IPS-15b (cell line): Measurements from ENCODE around the gene KASH5.

Experiments used
- H3K27me3 ChIP-seq: one replicate; pipeline ENCODE4 v1.6.1; 2013; ENCODE audit warnings: low read length; ENCODE audit not compliant: control insufficient read depth, insufficient read depth
- H3K36me3 ChIP-seq: one replicate; pipeline ENCODE4 v1.6.1; 2013; ENCODE audit warnings: low read length; ENCODE audit not compliant: control insufficient read depth, insufficient read depth
- H3K4me1 ChIP-seq: one replicate; pipeline ENCODE4 v1.6.1; 2013; ENCODE audit warnings: mild to moderate bottlenecking, low read length; ENCODE audit not compliant: control insufficient read depth, insufficient read depth
- H3K4me3 ChIP-seq: one replicate; pipeline ENCODE4 v1.5.1; 2013; ENCODE audit warnings: low read depth, low read length
- H3K9ac ChIP-seq: one replicate; pipeline ENCODE4 v1.6.1; 2013; ENCODE audit warnings: low read depth, mild to moderate bottlenecking, low read length
- H3K9me3 ChIP-seq: one replicate; pipeline ENCODE4 v1.6.1; 2013; ENCODE audit warnings: mild to moderate bottlenecking, low read length; ENCODE audit not compliant: control insufficient read depth, insufficient read depth

The KASH5 gene

DNA sequence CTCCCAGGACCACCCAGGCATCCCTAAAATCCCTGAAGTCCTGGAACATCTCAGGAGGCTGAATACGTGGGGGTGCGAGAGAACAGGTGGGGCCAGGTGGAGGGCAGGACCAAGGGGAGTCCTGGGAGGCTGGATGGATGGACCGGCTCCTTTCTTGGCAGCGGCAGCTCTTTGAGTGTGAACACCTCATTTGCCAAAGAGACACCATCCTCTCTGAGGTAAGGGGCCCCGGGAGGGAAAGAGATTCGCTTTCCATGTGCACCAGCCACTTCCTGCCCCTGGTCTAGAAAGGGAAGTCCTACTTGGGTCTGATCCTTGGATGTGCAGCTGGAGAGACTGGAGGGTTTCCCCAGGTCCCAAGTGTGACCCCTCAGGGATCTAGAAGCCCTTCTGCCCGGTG, 19.0 kb downstream of the KASH5 start:
- H3K4me1 ChIP-seq: peaks cover 12% of the 10 kb centered on the region
- no peak overlapping the region for H3K4me3 ChIP-seq
- no peaks in the 10 kb centered on the region for H3K9me3 ChIP-seq
- H3K9ac ChIP-seq: no peak overlapping the region
- H3K27me3 ChIP-seq: no peaks in the 10 kb centered on the region
- no peaks in the 10 kb centered on the region for H3K36me3 ChIP-seq

DNA sequence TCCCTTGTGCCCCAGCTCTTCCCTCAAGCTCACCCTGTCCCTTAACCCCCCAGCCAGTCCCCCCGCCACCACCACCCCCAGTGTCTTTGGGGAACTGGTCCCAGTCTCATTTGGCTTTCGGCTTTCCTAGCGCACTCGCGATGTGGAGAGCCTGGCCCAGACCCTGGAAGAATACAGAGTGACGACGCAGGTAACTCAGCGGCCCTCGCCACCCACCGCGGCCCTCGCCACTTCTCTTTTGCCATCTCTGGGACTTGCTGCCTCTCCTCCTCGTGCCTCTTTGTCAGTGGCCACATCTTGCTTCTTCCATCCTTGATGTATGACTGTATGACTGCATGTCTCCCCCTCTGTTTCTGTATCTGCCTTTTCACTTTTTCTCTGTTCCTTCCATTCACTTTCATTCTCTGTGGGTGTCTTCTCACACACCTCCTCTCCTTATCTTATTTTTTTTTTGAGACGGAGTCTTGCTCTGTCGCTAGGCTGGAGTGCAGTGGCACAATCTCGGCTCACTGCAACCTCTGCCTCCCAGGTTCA, 19.5 kb downstream of the KASH5 start:
- Histone ChIP-seq H3K36me3 (no peaks in the 10 kb centered on the region), H3K9ac (no peak overlapping the region), H3K4me3 (no peak overlapping the region), H3K4me1 (peaks cover 12% of the 10 kb centered on the region), H3K9me3 (no peaks in the 10 kb centered on the region), H3K27me3 (no peaks in the 10 kb centered on the region)

DNA sequence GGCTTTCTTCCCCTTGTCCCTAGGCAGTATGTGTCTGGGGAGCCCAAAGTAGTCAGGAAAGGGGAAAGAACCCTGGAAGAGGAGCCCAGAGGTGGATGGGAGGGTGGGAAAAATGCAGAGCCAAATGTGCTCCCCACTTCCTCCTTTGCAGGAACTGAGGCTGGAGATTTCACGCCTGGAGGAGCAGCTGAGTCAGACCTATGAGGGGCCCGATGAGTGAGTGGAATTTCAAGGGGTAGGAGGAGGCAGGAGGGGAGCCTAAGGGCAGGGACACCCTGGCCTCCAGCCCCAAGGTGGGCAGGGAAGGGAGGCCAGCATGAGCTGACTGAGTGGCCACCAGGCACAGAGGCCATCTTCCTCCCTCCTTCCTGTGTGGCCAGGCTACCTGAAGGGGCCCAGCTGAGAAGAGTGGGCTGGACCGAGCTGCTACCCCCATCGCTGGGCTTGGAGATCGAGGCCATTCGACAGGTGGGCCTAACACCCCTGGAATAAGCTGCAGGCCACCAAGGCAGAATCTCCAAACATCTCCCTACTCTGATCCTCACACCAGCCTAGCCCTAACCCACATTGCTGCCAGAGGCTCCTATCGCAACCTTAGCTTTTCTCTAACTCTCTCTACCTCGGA, 20.9 kb downstream of the KASH5 start:
- Histone ChIP-seq H3K36me3 (no peaks in the 10 kb centered on the region), H3K9ac (no peak overlapping the region), H3K27me3 (no peaks in the 10 kb centered on the region), H3K9me3 (no peaks in the 10 kb centered on the region), H3K4me1 (peaks cover 6% of the 10 kb centered on the region), H3K4me3 (no peak overlapping the region)

DNA sequence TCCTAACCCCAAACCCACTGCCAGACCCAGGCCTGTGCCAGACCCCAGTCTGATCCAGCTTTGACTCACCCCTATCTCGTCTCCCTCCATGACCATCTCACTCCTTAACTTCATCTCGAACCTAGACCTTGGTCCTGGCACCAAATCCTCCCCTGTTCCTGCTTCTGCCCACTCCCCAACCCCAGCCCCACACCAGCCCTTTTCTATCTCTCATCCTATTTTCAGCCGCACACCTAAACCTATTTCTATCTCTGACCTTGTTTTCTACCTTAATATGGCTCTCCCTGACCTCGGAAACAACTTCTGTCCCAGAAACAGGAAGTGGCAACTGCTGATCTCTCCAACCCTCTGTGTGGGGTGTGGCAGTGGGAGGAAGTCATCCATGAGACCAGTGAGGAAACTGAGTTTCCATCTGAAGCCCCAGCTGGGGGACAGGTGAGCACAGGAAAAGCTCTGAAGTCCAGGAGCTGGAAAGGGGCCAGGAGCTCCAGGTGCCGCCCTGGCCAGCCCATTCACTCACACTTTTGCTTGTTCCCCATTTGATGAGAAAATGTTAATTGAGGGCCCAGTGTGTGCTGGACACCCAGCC, 21.5 kb downstream of the KASH5 start:
- no peaks in the 10 kb centered on the region for H3K36me3 ChIP-seq
- H3K9me3 ChIP-seq: no peaks in the 10 kb centered on the region
- no peaks in the 10 kb centered on the region for H3K27me3 ChIP-seq
- H3K4me1 ChIP-seq: peaks cover under 1% of the 10 kb centered on the region
- H3K9ac ChIP-seq: no peak overlapping the region
- no peak overlapping the region for H3K4me3 ChIP-seq

DNA sequence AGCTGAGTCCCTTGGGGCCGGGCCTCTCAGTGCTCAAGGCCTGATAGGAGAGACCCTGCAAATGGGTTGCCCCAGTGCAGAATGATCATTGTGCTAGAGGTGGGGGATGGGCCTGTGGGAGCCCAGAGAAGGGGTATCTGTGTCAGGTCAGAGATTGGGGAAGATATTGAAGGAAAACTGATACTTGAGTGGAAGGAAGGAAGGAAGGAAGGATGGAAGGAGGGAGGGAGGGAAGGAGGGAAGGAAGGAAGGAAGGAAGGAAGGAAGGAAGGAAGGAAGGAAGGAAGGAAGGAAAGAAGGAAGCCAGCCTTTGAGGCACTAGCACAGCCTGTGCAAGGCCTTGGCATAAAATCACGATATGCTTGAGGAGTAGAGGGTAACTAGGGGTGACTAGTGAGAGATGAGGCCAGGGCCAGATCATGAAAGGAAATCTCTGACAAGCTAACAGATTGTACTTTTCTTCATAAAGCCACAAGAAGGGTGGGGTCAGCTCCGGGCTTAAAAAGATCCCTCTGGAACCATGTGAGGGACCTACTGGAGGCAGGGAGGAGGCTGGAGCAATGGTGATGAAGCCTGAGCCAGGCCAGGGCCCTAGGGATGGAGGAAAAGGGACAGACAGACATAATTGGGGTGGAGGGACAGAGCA, 23.8 kb downstream of the KASH5 start:
- H3K36me3 ChIP-seq: no peaks in the 10 kb centered on the region
- no peaks in the 10 kb centered on the region for H3K4me1 ChIP-seq
- H3K27me3 ChIP-seq: no peaks in the 10 kb centered on the region
- no peaks in the 10 kb centered on the region for H3K9me3 ChIP-seq
- no peak overlapping the region for H3K9ac ChIP-seq
- H3K4me3 ChIP-seq: no peak overlapping the region

DNA sequence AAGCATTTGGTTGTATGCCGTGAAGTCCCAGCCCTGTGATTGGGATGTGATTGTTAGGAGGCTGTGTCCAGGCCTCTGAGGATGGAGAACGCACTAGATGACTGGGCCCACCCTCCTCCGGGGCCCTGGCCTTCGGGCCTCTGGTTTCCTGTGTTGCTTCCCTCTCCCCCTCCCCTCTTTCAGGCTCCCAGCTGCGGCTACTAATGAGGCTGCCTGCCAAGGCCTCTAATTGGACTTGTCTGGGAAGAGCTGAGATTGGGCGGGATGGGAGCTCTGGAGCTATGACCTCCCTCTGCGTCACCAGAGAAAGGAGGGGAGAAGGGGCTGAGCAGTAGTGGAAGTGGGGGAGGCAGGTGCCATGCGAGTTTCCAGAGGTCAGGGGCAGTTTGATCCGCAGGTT, 25.3 kb downstream of the KASH5 start:
- H3K9ac ChIP-seq: no peak overlapping the region

DNA sequence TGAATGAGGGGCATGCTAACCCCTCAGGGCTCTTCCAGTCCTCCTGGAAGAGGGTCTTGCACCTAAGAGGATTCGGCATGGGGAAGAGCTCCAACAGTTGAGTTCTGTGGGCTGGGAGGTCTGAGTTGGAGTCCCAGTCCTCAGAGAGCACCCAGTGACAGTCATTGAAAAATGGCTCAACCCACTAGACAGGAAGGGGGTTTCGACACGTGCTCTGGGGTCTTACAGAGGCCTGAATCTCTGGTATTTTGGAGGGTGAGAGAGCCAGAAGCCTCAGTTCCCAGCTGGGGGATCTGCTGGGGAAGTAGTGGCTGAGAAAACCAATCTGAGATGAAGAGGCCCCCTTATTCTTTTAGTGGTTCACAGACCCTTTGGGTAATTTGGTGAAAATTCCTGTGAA, 26.2 kb downstream of the KASH5 start:
- no peaks in the 10 kb centered on the region for H3K36me3 ChIP-seq
- H3K27me3 ChIP-seq: peaks cover 4% of the 10 kb centered on the region
- H3K4me3 ChIP-seq: no peak overlapping the region
- H3K4me1 ChIP-seq: no peaks in the 10 kb centered on the region
- H3K9me3 ChIP-seq: no peaks in the 10 kb centered on the region
- no peak overlapping the region for H3K9ac ChIP-seq

More for the DNA sequence above, 25.3 kb downstream of the KASH5 start:
- Histone ChIP-seq H3K4me1 (no peaks in the 10 kb centered on the region), H3K36me3 (no peaks in the 10 kb centered on the region), H3K27me3 (no peaks in the 10 kb centered on the region), H3K4me3 (no peak overlapping the region), H3K9me3 (no peaks in the 10 kb centered on the region)

DNA sequence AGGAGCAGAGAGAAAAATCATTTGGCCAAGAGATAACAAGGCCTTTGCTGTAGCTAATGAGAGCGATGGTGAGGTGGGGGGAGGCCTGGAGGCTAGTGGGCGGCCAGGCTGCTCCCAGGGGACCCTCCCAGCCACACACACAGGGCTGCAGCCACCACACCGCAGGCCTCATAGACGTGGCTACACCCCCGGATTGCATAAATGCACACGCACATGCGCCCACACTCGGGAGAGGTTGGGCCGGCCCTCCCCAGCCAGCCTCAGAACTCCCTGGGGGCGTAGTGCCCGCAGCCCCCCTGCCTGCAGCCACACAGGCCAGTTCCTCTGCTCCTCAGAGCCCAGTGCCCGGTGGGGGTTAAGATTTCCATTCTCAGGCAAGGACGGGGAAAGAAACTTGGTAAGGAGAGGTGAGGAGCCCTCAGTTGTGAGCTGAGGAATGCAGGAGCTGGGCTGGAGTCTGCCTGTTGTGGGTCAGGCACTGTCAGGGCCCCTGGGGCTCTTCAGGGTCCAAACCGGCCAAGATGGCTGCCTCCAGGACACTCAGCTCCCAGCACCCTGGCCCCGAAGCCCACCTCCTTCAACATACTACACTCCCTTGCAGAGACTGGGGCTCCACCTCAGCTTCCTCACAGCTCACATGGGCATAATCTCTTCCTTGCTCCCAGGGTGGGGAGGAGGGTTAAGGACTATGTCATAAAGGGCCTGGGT, 27.2 kb downstream of the KASH5 start:
- no peak overlapping the region for H3K4me3 ChIP-seq
- H3K9me3 ChIP-seq: no peaks in the 10 kb centered on the region
- H3K4me1 ChIP-seq: no peaks in the 10 kb centered on the region
- H3K36me3 ChIP-seq: no peaks in the 10 kb centered on the region
- peaks cover 4% of the 10 kb centered on the region for H3K27me3 ChIP-seq
- peak overlapping the region; percentile 54 for H3K9ac ChIP-seq

DNA sequence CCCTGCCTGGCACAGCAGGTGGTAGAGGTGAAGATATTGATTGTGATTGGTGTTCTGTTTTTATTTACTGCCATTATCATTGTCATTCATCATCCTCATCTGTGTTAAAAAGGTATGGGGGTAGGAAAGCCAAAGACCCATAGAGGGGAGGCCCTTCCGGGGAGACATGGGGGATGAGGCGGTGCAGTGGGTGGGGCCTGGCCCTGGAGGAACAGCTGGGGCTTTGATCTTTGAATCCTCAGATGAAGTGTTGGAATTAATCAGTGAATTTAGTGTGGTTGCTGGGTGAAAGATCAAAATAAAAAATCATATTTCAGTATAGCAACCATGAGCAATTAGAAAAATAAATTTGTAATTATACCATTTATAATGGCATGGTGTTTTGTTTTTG, 27.8 kb downstream of the KASH5 start:
- Histone ChIP-seq H3K9ac (no peak overlapping the region), H3K4me1 (peaks cover 5% of the 10 kb centered on the region), H3K36me3 (no peaks in the 10 kb centered on the region), H3K4me3 (no peak overlapping the region), H3K27me3 (peaks cover 6% of the 10 kb centered on the region), H3K9me3 (no peaks in the 10 kb centered on the region)

DNA sequence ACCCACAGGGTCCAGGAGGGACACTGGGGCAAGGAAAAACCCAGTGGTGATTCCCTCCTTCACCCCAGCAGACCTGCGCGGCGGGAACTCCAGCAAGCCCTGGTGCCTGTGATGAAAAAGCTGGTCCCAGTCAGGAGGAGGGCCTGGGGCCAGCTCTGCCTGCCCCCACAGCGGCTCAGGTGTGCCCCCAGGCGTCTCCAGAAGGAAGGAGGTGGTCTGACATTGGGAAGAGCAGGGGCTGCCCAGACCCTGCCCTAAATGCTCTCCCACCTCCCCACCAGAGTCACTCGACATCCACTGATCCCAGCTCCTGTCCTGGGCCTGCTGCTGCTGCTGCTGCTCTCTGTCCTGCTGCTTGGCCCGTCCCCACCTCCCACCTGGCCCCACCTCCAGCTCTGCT, 29.0 kb downstream of the KASH5 start:
- H3K27me3 ChIP-seq: peaks cover 16% of the 10 kb centered on the region
- H3K9ac ChIP-seq: no peak overlapping the region
- H3K4me3 ChIP-seq: no peak overlapping the region
- H3K9me3 ChIP-seq: no peaks in the 10 kb centered on the region
- peaks cover 6% of the 10 kb centered on the region for H3K4me1 ChIP-seq
- no peaks in the 10 kb centered on the region for H3K36me3 ChIP-seq

DNA sequence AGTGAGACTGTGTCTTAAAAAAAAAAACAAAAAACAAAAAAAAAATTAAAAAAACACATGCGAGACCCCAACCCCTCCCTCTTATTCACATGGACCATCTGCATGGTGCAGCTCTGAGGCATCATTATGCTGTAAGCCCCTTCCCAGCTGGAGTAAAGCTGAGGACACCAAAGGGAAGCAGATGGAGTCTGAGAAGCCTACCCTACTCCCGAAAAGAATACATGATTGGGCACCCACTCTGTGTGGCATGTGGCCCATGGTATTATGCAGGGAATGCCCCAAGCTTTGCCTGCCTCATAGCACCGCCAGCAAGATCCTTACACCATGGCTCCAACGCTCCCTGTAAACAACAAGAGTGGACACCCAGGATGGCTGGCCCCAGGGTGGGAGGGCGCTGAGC, 30.5 kb downstream of the KASH5 start:
- Histone ChIP-seq H3K4me1 (peaks cover 9% of the 10 kb centered on the region), H3K9me3 (no peaks in the 10 kb centered on the region), H3K4me3 (no peak overlapping the region), H3K9ac (no peak overlapping the region), H3K27me3 (peaks cover 30% of the 10 kb centered on the region), H3K36me3 (no peaks in the 10 kb centered on the region)
